ENCODE measurements around the gene GABPB1.
"Not testable (repeated sequence)": the region's sequence is repeated elsewhere in the genome, so short reads cannot be mapped to it uniquely, and the experiment has no call there.

The GABPB1 gene

GRCh38 chr15:50377867-50378751, 23.1 kb upstream of the GABPB1 start:
- no peak for DNase-seq (ENCODE audit: low spot score)
- Histone ChIP-seq H3K27ac (no peak overlapping the region), H3K4me3 (no peak overlapping the region)
- TF ChIP-seq, protein P1, sequence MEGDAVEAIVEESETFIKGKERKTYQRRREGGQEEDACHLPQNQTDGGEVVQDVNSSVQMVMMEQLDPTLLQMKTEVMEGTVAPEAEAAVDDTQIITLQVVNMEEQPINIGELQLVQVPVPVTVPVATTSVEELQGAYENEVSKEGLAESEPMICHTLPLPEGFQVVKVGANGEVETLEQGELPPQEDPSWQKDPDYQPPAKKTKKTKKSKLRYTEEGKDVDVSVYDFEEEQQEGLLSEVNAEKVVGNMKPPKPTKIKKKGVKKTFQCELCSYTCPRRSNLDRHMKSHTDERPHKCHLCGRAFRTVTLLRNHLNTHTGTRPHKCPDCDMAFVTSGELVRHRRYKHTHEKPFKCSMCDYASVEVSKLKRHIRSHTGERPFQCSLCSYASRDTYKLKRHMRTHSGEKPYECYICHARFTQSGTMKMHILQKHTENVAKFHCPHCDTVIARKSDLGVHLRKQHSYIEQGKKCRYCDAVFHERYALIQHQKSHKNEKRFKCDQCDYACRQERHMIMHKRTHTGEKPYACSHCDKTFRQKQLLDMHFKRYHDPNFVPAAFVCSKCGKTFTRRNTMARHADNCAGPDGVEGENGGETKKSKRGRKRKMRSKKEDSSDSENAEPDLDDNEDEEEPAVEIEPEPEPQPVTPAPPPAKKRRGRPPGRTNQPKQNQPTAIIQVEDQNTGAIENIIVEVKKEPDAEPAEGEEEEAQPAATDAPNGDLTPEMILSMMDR (IDR thresholded peaks at IDR 0.05) = no peak

- not testable (repeated sequence) for DNase-seq (ENCODE audit: low spot score); H3K4me3 ChIP-seq
Measured at GRCh38 chr15:50369564-50369963, 14.6 kb upstream of the GABPB1 start.

GRCh38 chr15:50365971-50366370, 11.0 kb upstream of the GABPB1 start:
- Histone ChIP-seq H3K4me3 (no peak overlapping the region), H3K27ac (no peak overlapping the region)
- DNase-seq (ENCODE audit: low spot score) = no peak
- TF ChIP-seq, protein P1 (IDR thresholded peaks at IDR 0.05) = no peak

More at GRCh38 chr15:50369564-50369963, 14.6 kb upstream of the GABPB1 start:
- not testable (repeated sequence) for H3K27ac ChIP-seq

DNA sequence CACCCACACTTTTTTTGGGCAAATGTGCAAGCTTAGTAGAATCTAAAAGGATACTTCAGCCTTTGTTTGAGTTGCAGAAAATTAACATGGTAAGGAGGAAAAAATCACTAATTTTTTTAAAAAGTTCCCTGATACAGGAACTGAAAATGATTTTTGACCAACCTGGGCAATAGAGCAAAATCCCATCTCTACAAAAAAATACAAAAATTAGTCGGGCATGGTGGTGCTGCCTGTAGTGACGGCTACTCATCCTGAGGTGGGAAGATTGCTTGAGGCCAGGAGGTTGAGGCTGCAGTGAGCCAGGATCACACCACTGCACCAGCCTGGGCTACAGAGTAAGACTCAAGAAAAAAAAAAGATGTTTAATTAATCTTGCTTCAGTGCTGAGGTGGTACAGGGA, 10.6 kb upstream of the GABPB1 start:
- no peak overlapping the region for H3K4me3 ChIP-seq
- DNase-seq (ENCODE audit: low spot score) = no peak
- TF ChIP-seq, protein P1 (IDR thresholded peaks at IDR 0.05) = no peak
- no peak overlapping the region for H3K27ac ChIP-seq

DNA sequence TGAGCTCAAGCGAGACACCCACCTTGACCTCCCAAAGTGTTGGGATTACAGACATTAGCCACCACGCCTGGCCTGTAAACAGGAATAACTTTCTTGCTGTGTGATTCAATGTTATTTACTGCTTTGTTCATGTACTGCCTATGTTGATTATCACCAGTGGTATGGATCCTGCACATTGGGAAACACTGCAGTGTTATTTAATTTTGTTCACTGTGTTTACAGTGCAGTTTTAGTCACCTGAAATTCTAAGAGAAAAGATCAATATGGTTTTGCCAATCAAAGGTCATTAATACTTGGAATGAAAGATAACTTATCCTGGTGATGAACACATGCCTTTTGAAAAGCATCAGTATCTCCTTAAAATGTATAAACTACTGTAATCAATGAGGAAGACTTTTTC, 8.6 kb upstream of the GABPB1 start:
- H3K4me3 ChIP-seq = no peak overlapping the region
- TF ChIP-seq, protein P1 (IDR thresholded peaks at IDR 0.05) = no peak
- no peak overlapping the region for H3K27ac ChIP-seq
- no peak for DNase-seq (ENCODE audit: low spot score)

DNA sequence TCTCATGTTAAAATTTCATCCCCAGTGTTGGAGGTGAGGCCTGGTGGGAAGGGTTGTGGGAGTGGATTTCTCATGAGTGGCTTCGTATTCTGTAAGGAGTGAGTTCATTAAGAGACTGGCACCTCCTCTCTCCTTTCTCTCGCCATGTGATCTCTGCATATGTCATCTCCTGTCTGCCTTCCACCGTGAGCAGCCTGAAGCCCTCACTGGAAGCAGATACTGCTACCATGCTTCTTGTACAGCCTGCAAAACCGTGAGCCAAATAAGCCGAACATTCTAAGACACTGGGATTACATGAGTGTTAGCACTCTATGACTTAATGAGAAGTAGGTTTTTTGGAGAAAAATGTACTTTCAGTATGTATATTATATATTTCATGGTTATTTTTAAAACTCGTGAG, 6.8 kb upstream of the GABPB1 start:
- H3K4me3 ChIP-seq = no peak overlapping the region
- H3K27ac ChIP-seq = no peak overlapping the region
- TF ChIP-seq, protein P1 (IDR thresholded peaks at IDR 0.05) = no peak

GRCh38 chr15:50358845-50359244, 3.8 kb upstream of the GABPB1 start:
- TF ChIP-seq, protein P1 (IDR thresholded peaks at IDR 0.05) = no peak
- no peak overlapping the region for H3K4me3 ChIP-seq
- no peak for DNase-seq (ENCODE audit: low spot score)
- H3K27ac ChIP-seq = no peak overlapping the region

More for the DNA sequence above, 6.8 kb upstream of the GABPB1 start:
- no peak for DNase-seq (ENCODE audit: low spot score)
